Mammary epithelial cell (primary cell): Measurements from ENCODE around the gene GRAP2.
"Not testable (repeated sequence)": the region's sequence is repeated elsewhere in the genome, so short reads cannot be mapped to it uniquely, and the experiment has no call there.

ENCODE experiments used
- CTCF ChIP-seq, 2 donors: IDR thresholded peaks in 1 of 2; conservative IDR thresholded peaks in 1 of 2; 2 replicates each; pipeline ENCODE4 v1.5.1; 2011 to 2012; ENCODE audit warnings: inconsistent platforms in 2 of 2, low read length in 2 of 2, mild to moderate bottlenecking in 2 of 2, control low read depth in 1 of 2, low read depth in 1 of 2; ENCODE audit not compliant: insufficient read depth in 1 of 2; ENCODE audit errors: extremely low read depth in 1 of 2
- EZH2 ChIP-seq: IDR thresholded peaks from 2 replicates; pipeline ENCODE4 v1.6.1; 2012; ENCODE audit warnings: low read length, inconsistent platforms, borderline replicate concordance

GRCh38 chr22:39904024-39904423 is 3.1 kb downstream of the GRAP2 start:
- not testable (repeated sequence) for TF ChIP-seq EZH2; CTCF (conservative IDR thresholded peaks at IDR 0.05 in 1 of 2, IDR thresholded peaks at IDR 0.05 in 1 of 2; ENCODE audit: extremely low read depth in 1 of 2, insufficient read depth in 1 of 2, low read depth in 1 of 2, low read length in 2 of 2)
